PFSK-1 (cell line): ENCODE data around the gene RASL10B.

Experiments
- POLR2AphosphoS5 ChIP-seq: IDR thresholded peaks from 2 replicates; pipeline ENCODE4 v1.6.1; 2012; ENCODE audit warnings: low read depth, mild to moderate bottlenecking, control low read depth, low read length, moderate library complexity
- TAF1 ChIP-seq: IDR thresholded peaks from 2 replicates; pipeline ENCODE4 v1.6.1; 2012; ENCODE audit warnings: low read length, control low read depth, borderline replicate concordance; ENCODE audit not compliant: insufficient read depth
- TF ChIP-seq, protein P1 (sequence below), 2 experiments: IDR thresholded peaks; 2 replicates each; pipeline versions ENCODE4 v1.6.1 to v1.8.0; 2011 to 2012; ENCODE audit warnings: low read depth in 2 of 2, low read length in 2 of 2, control low read depth in 1 of 2, inconsistent platforms in 1 of 2, mild to moderate bottlenecking in 1 of 2, moderate library complexity in 1 of 2; ENCODE audit not compliant: insufficient read depth in 1 of 2

DNA sequence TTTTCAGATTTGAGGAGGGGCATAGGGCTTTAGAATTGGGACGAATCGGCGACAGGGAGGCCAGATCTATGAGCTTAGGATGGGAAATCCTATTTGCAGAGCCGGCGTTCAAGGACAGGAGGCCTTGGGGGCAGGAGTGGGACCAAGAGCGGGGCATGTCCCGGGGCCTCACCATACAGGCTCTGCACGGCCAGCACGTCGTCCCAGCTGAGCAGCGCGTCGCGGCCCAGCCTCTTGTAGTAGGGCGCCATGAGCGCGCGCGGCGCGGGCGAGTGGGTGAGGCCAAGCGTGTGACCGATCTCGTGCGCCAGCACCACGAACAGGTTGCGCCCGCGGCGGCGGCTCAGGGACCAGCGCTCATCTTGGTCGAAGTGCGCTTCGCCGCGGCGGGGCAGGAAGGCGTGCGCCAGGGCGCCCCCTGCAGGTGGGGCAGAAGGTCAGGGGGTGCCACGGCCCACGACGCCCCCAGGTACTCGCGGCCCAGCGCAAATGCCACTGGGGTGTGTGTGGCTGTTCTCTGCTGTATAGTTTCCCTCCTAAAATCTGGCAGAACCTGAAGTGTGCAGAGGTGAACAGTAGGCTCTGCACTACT, 38.6 kb downstream of the RASL10B start:
- TF ChIP-seq POLR2AphosphoS5 (no peak), TAF1 (no peak)
- TF ChIP-seq, protein P1, sequence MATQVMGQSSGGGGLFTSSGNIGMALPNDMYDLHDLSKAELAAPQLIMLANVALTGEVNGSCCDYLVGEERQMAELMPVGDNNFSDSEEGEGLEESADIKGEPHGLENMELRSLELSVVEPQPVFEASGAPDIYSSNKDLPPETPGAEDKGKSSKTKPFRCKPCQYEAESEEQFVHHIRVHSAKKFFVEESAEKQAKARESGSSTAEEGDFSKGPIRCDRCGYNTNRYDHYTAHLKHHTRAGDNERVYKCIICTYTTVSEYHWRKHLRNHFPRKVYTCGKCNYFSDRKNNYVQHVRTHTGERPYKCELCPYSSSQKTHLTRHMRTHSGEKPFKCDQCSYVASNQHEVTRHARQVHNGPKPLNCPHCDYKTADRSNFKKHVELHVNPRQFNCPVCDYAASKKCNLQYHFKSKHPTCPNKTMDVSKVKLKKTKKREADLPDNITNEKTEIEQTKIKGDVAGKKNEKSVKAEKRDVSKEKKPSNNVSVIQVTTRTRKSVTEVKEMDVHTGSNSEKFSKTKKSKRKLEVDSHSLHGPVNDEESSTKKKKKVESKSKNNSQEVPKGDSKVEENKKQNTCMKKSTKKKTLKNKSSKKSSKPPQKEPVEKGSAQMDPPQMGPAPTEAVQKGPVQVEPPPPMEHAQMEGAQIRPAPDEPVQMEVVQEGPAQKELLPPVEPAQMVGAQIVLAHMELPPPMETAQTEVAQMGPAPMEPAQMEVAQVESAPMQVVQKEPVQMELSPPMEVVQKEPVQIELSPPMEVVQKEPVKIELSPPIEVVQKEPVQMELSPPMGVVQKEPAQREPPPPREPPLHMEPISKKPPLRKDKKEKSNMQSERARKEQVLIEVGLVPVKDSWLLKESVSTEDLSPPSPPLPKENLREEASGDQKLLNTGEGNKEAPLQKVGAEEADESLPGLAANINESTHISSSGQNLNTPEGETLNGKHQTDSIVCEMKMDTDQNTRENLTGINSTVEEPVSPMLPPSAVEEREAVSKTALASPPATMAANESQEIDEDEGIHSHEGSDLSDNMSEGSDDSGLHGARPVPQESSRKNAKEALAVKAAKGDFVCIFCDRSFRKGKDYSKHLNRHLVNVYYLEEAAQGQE (IDR thresholded peaks at IDR 0.05; ENCODE audit: insufficient read depth in 1 of 2, low read depth in 2 of 2, low read length in 2 of 2), result no peak
